ENCODE results near the gene TEAD1. TPM values are rescaled to one million over a fixed set of nuclear protein-coding genes. Genes with fewer than 3 reads are reported as not detected.

TEAD1 gene
- total and polyA plus RNA-seq, 10 of the 15 experiments (the other 5 are each of a cell fraction or from before 2014, with no cell fraction given): 0.01 to 0.59 (median 0.04) TPM; not detected in 6

GRCh38 chr11:12748561-12748960 is 74.3 kb downstream of the TEAD1 start:
- H3K4me2 ChIP-seq (ENCODE audit: control insufficient read depth, insufficient read depth): no peak overlapping the region
- H3K36me3 ChIP-seq (ENCODE audit: control insufficient read depth in 2 of 2, insufficient read depth in 2 of 2, low read length in 1 of 2): no peaks in the 10 kb centered on the region
- no peak overlapping the region for H3K9ac ChIP-seq (ENCODE audit: control insufficient read depth, insufficient read depth, low read length)
- intact Hi-C loops (cut with micrococcal nuclease; ENCODE audit: unreplicated experiment) (no loop called here), in situ Hi-C loops (cut with MboI) (no loop called here)
- ChIA-PET SMC1A (ENCODE audit: uncharacterized antibody, unreplicated experiment) (no interaction called here), RAD21 (ENCODE audit: unreplicated experiment) (no interaction called here), POLR2A (no interaction called here), CTCF (no interaction called here)
- no TSS peak for BruUV-seq (replicated peaks)
- no peaks in the 10 kb centered on the region for H4K20me1 ChIP-seq (ENCODE audit: control insufficient read depth, insufficient read depth)
- FAIRE-seq: no peak
- 0 out of 4 replicates have a peak, but pooled peaks cover 0 to 2% of the 10 kb centered on the region in 2 experiments for H3K27me3 ChIP-seq (replicated peaks in 1 of 2; ENCODE audit: control insufficient read depth in 2 of 2, insufficient read depth in 2 of 2, low read length in 1 of 2)
- H3K9me3 ChIP-seq (replicated peaks; ENCODE audit: control insufficient read depth, insufficient read depth, low read length): no peaks in the 10 kb centered on the region
- no peaks in the 10 kb centered on the region for H3K4me1 ChIP-seq (ENCODE audit: control insufficient read depth, insufficient read depth, low read length)
- no peak overlapping the region for H2AFZ ChIP-seq (ENCODE audit: control insufficient read depth, low read depth, low read length)
- no peak for ATAC-seq
- no peak overlapping the region for H3K4me3 ChIP-seq
- no peak for DNase-seq (ENCODE audit: low read depth, low spot score)
- no peak for TF ChIP-seq MEF2B (IDR thresholded peaks at IDR 0.05; ENCODE audit: partially characterized antibody, poor library complexity, severe bottlenecking)
- no peak for TF ChIP-seq BCL11A (IDR thresholded peaks at IDR 0.05; ENCODE audit: low read depth, low read length)
- no peak for TF ChIP-seq MYB (IDR thresholded peaks at IDR 0.05; ENCODE audit: borderline replicate concordance, low read depth, low read length)
- TF ChIP-seq RELB (IDR thresholded peaks at IDR 0.05; ENCODE audit: low read depth): no peak
- no peak for TF ChIP-seq ZBTB4 (CRISPR knock-in tag; IDR thresholded peaks at IDR 0.05)
- no peak for TF ChIP-seq TCF7 (IDR thresholded peaks at IDR 0.05; ENCODE audit: borderline replicate concordance)
- no peak for TF ChIP-seq BRCA1 (IDR thresholded peaks at IDR 0.05; ENCODE audit: low read depth, low read length)
- no peak for TF ChIP-seq FOXK2 (IDR thresholded peaks at IDR 0.05)
- TF ChIP-seq RELA (IDR thresholded peaks at IDR 0.05; ENCODE audit: borderline replicate concordance, partially characterized antibody): no peak
- TF ChIP-seq CTCF (IDR thresholded peaks at IDR 0.05 in 2 of 3, conservative IDR thresholded peaks at IDR 0.05 in 1 of 3; ENCODE audit: control insufficient read depth in 2 of 3, extremely low read depth in 1 of 3, insufficient read depth in 1 of 3, low read depth in 3 of 3, low read length in 3 of 3): no peak
- no peak for TF ChIP-seq CHD4 (IDR thresholded peaks at IDR 0.05)
- TF ChIP-seq PML (IDR thresholded peaks at IDR 0.05; ENCODE audit: low read length): no peak
- H3K27ac ChIP-seq (ENCODE audit: control insufficient read depth, insufficient read depth): no peak overlapping the region
- no peaks in the 10 kb centered on the region for H3K79me2 ChIP-seq (ENCODE audit: control insufficient read depth, insufficient read depth, low read length)
- 25% methylated on average over 7 of the region's 7 CpGs for WGBS (ENCODE audit: insufficient coverage, insufficient replicate concordance, low lambda C conversion rate, missing lambda C conversion rate)
